K562 (cell line): ENCODE data around the gene RTL10. TPM values are rescaled to one million over a fixed set of nuclear protein-coding genes. Genes with fewer than 3 reads are reported as not detected.
A peak's percentile ranks its signal among the peaks of the same experiment; 100 is the strongest.

Experiments used
- C11orf30 ChIP-seq: fragments of 450-650 bp; IDR thresholded peaks from 2 replicates; pipeline ENCODE4 v1.6.1; 2016; ENCODE audit warnings: low read depth, mild to moderate bottlenecking
- CHCHD3 ChIP-seq: fragments of 250-450 bp; sonication (Bioruptor Pico); IDR thresholded peaks from 2 replicates; pipeline ENCODE4 v2.1.2; 2022; ENCODE audit warnings: mild to moderate bottlenecking
- DIDO1 ChIP-seq: fragments of 450-650 bp; IDR thresholded peaks from 2 replicates; pipeline ENCODE4 v1.6.1; 2016; ENCODE audit warnings: low read depth, missing biosample characterization, missing genetic modification characterization
- GABPB2 ChIP-seq: fragments of 250-450 bp; sonication (Bioruptor Pico); conservative IDR thresholded peaks from 2 replicates; pipeline ENCODE4 v1.5.1; 2021; ENCODE audit warnings: mild to moderate bottlenecking
- HCFC1 ChIP-seq: IDR thresholded peaks from 2 replicates; pipeline ENCODE4 v1.6.1; 2012; ENCODE audit warnings: low read depth, low read length, improper control_type of control experiment
- HDAC8 ChIP-seq: fragments of 450-650 bp; IDR thresholded peaks from 2 replicates; pipeline ENCODE4 v1.6.1; 2016; ENCODE audit warnings: mild to moderate bottlenecking, missing genetic modification characterization, moderate library complexity, missing compliant biosample characterization
- KDM5B ChIP-seq: fragments of 200-600 bp; sonication (generic); IDR thresholded peaks from 2 replicates; pipeline ENCODE4 v1.6.1; 2012; ENCODE audit warnings: low read depth, mild to moderate bottlenecking, moderate library complexity, low read length, control low read depth, inconsistent platforms; ENCODE audit not compliant: insufficient replicate concordance
- KLF1 ChIP-seq: fragments of 450-650 bp; IDR thresholded peaks from 2 replicates; pipeline ENCODE4 v1.6.1; 2016; ENCODE audit warnings: missing genetic modification characterization, missing compliant biosample characterization
- LARP7 ChIP-seq: fragments of 450-650 bp; IDR thresholded peaks from 2 replicates; pipeline ENCODE4 v1.6.1; 2016
- PCBP1 ChIP-seq: fragments of 200-400 bp; formaldehyde crosslinking; IDR thresholded peaks from 2 replicates; pipeline ENCODE4 v1.6.1; 2018; ENCODE audit warnings: mild to moderate bottlenecking, low read depth, low read length; ENCODE audit not compliant: poor library complexity, severe bottlenecking
- POLR2AphosphoS2 ChIP-seq: IDR thresholded peaks from 2 replicates; pipeline ENCODE4 v1.6.1; 2012; ENCODE audit warnings: low read length, improper control_type of control experiment
- POLR2G ChIP-seq: fragments of 200-400 bp; formaldehyde crosslinking; IDR thresholded peaks from 2 replicates; pipeline ENCODE4 v1.6.1; 2017; ENCODE audit warnings: low read depth, mild to moderate bottlenecking, antibody characterized with exemption, low read length, moderate library complexity
- RAD21 ChIP-seq, 2 experiments: fragments of 250-450 bp in 1 of 2; fragments of 450-650 bp in 1 of 2; sonication (Bioruptor Pico) in 1 of 2; formaldehyde crosslinking in 1 of 2; IDR thresholded peaks in 1 of 2; conservative IDR thresholded peaks in 1 of 2; 2 replicates each; pipeline versions ENCODE4 v1.4.0 to v1.8.0; 2020 to 2022; ENCODE audit warnings: mild to moderate bottlenecking in 2 of 2, moderate library complexity in 1 of 2
- WHSC1 ChIP-seq: IDR thresholded peaks from one replicate; pipeline ENCODE4 v1.6.1; 2012; ENCODE audit warnings: low read length, control low read depth, inconsistent platforms
- YY1 ChIP-seq, 3 experiments: IDR thresholded peaks; 2 replicates each; pipeline ENCODE4 v1.6.1; 2011; ENCODE audit warnings: low read length in 2 of 3, mild to moderate bottlenecking in 2 of 3, moderate library complexity in 2 of 3, borderline replicate concordance in 1 of 3, control low read depth in 1 of 3, low read depth in 1 of 3; ENCODE audit not compliant: insufficient read depth in 3 of 3, insufficient replicate concordance in 2 of 3, control insufficient read depth in 1 of 3, insufficient read length in 1 of 3; ENCODE audit errors: extremely low read depth in 1 of 3
- ZNF644 ChIP-seq: fragments of 200-800 bp; sonication (Bioruptor generic); IDR thresholded peaks from 2 replicates; pipeline ENCODE4 v1.6.1; 2016; ENCODE audit warnings: low read depth, missing genetic modification characterization, missing compliant biosample characterization
- ZNF830 ChIP-seq: fragments of 250-450 bp; sonication (Bioruptor Pico); IDR thresholded peaks from 2 replicates; pipeline ENCODE4 v1.5.0; 2021; ENCODE audit warnings: mild to moderate bottlenecking
- polyA plus RNA-seq, 8 experiments: library from polyadenylated mRNA; depleted of rRNA in 4 of 8; stranded (reverse) in 5 of 8; unstranded in 3 of 8; fragments of >200 nt; fragmentation: Nextera tagmentation in 2 of 8; fragmentation: Illumina TruSeq in 1 of 8; extraction: Ambion mirVana in 2 of 8; extraction: Trizol in 1 of 8; gene quantifications; 2 replicates each; pipeline versions ENCODE4 v1.2.1 to v1.2.3, GENCODE V29; 2011 to 2014; ENCODE audit warnings: inconsistent platforms in 1 of 8, missing spikeins in 1 of 8
- total RNA-seq, 7 experiments: library from RNA; depleted of rRNA in 6 of 7; stranded (reverse); fragments of >200 nt in 6 of 7; fragmentation: Illumina TruSeq in 2 of 7; extraction: Trizol in 2 of 7; gene quantifications; 2 replicates each; pipeline versions ENCODE4 v1.2.1 to v1.2.3, GENCODE V29; 2011 to 2021; ENCODE audit warnings: low replicate concordance in 1 of 7
- TF ChIP-seq, protein P1 (sequence below): sonication (generic); formaldehyde crosslinking; IDR thresholded peaks from 2 replicates; pipeline ENCODE4 v1.8.0; 2023; ENCODE audit warnings: mild to moderate bottlenecking, missing genetic modification reagents
- TF ChIP-seq, protein P2 (sequence below): fragments of 450-650 bp; formaldehyde crosslinking; conservative IDR thresholded peaks from 2 replicates; pipeline ENCODE4 v1.4.0; 2022; ENCODE audit warnings: mild to moderate bottlenecking, missing genetic modification characterization
- TF ChIP-seq, protein P3 (sequence below), 2 experiments: fragments of 250-450 bp in 1 of 2; fragments of 450-650 bp in 1 of 2; sonication (Bioruptor Pico) in 1 of 2; IDR thresholded peaks; 2 replicates each; pipeline versions ENCODE4 v1.6.1 to v1.8.0; 2016 to 2021; ENCODE audit warnings: mild to moderate bottlenecking in 2 of 2, moderate library complexity in 2 of 2, missing compliant biosample characterization in 1 of 2, missing genetic modification characterization in 1 of 2

Gene RTL10
- total and polyA plus RNA-seq, 9 of the 15 experiments (the other 6 are each of a cell fraction or from before 2014, with no cell fraction given) = 19.8 to 75.5 (median 32.5) TPM

DNA sequence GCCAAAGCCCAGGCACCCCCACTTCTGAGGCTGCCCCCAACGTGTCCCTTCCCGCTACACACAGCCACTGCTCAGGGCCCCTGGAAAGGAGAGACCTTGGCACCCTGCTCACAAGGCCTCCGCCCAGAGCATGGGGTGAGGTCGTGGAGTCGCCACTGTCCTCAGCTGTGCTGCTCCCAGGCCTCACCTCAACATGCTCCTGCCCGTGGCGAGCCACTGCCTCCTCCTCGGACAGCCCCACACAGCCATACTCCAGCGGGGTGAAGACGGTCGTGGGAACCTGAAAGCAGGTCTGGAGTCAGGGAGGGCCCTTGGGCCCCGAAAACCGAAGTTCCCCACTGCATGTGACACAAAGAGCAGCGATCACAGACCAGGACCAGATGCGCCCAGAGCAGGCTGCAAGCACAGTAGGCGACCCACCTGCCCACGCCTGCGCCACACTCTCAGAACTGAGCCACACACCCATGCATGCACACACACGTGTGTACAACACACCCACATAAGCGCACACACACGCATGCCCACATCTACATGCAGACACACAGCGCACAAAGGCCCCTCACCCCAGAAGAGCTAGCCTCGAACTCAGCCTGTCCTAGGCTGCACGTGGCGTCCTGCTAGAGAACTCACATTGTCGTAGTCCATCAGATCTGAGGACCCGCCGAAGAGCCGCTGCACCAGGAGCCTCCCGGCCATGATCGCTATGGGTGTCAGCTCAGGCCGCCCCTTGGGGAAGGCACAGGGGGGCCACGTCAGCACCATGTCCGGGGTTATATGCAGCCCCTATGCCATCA is 25.5 kb upstream of the RTL10 start (continued):
- TF ChIP-seq, protein P1, sequence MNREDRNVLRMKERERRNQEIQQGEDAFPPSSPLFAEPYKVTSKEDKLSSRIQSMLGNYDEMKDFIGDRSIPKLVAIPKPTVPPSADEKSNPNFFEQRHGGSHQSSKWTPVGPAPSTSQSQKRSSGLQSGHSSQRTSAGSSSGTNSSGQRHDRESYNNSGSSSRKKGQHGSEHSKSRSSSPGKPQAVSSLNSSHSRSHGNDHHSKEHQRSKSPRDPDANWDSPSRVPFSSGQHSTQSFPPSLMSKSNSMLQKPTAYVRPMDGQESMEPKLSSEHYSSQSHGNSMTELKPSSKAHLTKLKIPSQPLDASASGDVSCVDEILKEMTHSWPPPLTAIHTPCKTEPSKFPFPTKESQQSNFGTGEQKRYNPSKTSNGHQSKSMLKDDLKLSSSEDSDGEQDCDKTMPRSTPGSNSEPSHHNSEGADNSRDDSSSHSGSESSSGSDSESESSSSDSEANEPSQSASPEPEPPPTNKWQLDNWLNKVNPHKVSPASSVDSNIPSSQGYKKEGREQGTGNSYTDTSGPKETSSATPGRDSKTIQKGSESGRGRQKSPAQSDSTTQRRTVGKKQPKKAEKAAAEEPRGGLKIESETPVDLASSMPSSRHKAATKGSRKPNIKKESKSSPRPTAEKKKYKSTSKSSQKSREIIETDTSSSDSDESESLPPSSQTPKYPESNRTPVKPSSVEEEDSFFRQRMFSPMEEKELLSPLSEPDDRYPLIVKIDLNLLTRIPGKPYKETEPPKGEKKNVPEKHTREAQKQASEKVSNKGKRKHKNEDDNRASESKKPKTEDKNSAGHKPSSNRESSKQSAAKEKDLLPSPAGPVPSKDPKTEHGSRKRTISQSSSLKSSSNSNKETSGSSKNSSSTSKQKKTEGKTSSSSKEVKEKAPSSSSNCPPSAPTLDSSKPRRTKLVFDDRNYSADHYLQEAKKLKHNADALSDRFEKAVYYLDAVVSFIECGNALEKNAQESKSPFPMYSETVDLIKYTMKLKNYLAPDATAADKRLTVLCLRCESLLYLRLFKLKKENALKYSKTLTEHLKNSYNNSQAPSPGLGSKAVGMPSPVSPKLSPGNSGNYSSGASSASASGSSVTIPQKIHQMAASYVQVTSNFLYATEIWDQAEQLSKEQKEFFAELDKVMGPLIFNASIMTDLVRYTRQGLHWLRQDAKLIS = no peak
- TF ChIP-seq WHSC1 = peak; percentile 6
- peak; percentile 37 for TF ChIP-seq PCBP1
- no peak for TF ChIP-seq ZNF830 (CRISPR knock-in tag)
- no peak for TF ChIP-seq C11orf30
- peak; percentile 68 for TF ChIP-seq POLR2G
- peak in 1 of 3 experiments; percentile 17 for TF ChIP-seq YY1 (IDR thresholded peaks at IDR 0.05; ENCODE audit: borderline replicate concordance in 1 of 3, control insufficient read depth in 1 of 3, extremely low read depth in 1 of 3, insufficient read depth in 3 of 3, insufficient read length in 1 of 3, insufficient replicate concordance in 2 of 3, low read depth in 1 of 3, low read length in 2 of 3)
- 0 out of 2 replicates have a peak, but pooled peaks have one; percentile 8 for TF ChIP-seq POLR2AphosphoS2
- TF ChIP-seq GABPB2 (CRISPR knock-in tag) = 0 out of 2 replicates have a peak, but pooled peaks have one; percentile 22
- TF ChIP-seq KDM5B = peak; percentile 47
- TF ChIP-seq CHCHD3 (CRISPR knock-in tag) = 0 out of 2 replicates have a peak, but pooled peaks have one; percentile 58
- TF ChIP-seq RAD21 (CRISPR knock-in tag; conservative IDR thresholded peaks at IDR 0.05 in 1 of 2, IDR thresholded peaks at IDR 0.05 in 1 of 2) = no peak
- no peak for TF ChIP-seq LARP7
- 0 out of 2 replicates have a peak, but pooled peaks have one; percentile 7 for TF ChIP-seq HCFC1
- no peak for TF ChIP-seq DIDO1 (tag)
- TF ChIP-seq ZNF644 (tag) = no peak
- TF ChIP-seq KLF1 (tag) = 0 out of 2 replicates have a peak, but pooled peaks have one; percentile 28
- TF ChIP-seq, protein P2, sequence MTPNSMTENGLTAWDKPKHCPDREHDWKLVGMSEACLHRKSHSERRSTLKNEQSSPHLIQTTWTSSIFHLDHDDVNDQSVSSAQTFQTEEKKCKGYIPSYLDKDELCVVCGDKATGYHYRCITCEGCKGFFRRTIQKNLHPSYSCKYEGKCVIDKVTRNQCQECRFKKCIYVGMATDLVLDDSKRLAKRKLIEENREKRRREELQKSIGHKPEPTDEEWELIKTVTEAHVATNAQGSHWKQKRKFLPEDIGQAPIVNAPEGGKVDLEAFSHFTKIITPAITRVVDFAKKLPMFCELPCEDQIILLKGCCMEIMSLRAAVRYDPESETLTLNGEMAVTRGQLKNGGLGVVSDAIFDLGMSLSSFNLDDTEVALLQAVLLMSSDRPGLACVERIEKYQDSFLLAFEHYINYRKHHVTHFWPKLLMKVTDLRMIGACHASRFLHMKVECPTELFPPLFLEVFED (CRISPR knock-in tag) = peak; percentile 46; the same call in 1 of the 2 replicates
- 0 out of 2 replicates have a peak, but pooled peaks have one; percentile 35 for TF ChIP-seq HDAC8 (tag)
- TF ChIP-seq, protein P3, sequence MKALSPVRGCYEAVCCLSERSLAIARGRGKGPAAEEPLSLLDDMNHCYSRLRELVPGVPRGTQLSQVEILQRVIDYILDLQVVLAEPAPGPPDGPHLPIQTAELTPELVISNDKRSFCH (CRISPR knock-in tag; IDR thresholded peaks at IDR 0.05) = no peak
- TF ChIP-seq, protein P3 (tag; IDR thresholded peaks at IDR 0.05) = peak; percentile 28; the same call in 1 of the 2 replicates
